Thyroid gland (tissue), 4 donors: ENCODE results near the gene UNC5CL.

ENCODE experiments used
- CTCF ChIP-seq, 6 experiments: fragments of 200-600 bp in 3 of 6; fragments of 450-650 bp in 3 of 6; sonication (generic) in 3 of 6; IDR thresholded peaks; one replicate each; pipeline ENCODE4 v1.5.1; 2016 to 2019; ENCODE audit warnings: antibody characterized with exemption in 6 of 6, mild to moderate bottlenecking in 2 of 6, inconsistent platforms in 1 of 6, moderate library complexity in 1 of 6
- POLR2A ChIP-seq, 2 donors: fragments of 450-650 bp; IDR thresholded peaks; one replicate each; pipeline ENCODE4 v1.6.1; 2017; ENCODE audit warnings: antibody characterized with exemption in 2 of 2, mild to moderate bottlenecking in 2 of 2, moderate library complexity in 1 of 2

DNA sequence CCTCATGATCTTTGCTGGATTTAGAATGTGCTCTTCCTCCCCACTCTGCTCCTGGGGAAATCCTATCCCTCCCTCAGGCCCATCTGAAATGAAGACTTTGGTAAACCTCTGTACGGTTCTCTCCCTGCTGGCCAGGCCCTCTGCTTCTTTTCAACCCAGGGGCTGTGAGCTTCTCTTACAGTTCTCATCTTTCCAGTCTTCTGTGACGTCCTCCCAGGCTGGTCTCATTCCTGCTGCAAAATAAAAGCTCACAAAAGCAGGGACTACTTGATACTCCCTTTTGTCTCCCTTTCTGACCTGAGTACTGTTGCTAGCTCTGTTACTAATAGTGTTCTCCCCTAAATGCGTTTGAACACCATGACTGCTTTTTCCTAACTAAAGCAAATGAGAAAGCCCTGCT, 46.3 kb downstream of the UNC5CL start:
- TF ChIP-seq CTCF (IDR thresholded peaks at IDR 0.05): no peak
- no peak for TF ChIP-seq POLR2A (IDR thresholded peaks at IDR 0.05)
